Measurements from ENCODE around the gene A1BG.

DNA sequence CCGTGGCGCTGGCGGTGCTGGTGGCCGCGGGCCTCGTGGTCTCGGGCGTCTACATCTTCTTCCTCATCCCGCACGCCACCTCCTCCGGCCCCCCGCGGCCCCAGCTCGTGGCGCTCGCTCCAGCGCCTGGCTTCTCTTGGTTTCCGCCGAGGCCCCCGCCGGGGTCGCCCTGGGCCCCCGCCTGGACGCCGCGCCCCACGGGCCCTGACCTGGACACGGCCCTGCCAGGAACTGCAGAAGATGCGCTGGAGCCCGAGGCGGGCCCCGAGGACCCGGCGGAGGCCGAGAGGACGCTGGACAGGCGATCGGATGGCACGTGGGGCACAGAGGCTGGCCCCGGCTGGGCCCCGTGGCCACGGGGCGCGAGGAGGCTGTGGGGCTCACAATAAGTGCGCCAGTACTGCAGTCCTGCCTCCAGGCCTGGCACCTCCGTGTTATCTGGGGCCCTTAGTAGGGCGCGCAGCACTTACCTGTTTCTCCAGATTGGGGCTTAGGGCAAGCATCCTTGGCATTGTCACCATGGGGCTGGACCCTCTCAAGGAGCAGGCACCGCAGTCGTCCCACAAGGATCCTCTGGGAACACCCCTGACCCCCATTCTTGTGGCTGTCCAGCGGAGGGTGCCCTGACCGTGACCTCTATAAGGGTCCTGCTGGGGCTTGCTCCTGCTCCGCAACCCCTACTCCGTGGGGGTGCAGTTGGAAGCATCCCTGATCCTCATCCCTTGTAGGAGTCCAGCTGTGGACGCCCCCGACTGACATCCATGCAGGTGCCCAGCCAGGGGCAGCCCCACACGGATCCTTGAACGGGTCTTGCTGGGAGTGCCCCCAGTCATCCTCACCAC is 43.6 kb upstream of the A1BG start:
- TF ChIP-seq, protein P1, sequence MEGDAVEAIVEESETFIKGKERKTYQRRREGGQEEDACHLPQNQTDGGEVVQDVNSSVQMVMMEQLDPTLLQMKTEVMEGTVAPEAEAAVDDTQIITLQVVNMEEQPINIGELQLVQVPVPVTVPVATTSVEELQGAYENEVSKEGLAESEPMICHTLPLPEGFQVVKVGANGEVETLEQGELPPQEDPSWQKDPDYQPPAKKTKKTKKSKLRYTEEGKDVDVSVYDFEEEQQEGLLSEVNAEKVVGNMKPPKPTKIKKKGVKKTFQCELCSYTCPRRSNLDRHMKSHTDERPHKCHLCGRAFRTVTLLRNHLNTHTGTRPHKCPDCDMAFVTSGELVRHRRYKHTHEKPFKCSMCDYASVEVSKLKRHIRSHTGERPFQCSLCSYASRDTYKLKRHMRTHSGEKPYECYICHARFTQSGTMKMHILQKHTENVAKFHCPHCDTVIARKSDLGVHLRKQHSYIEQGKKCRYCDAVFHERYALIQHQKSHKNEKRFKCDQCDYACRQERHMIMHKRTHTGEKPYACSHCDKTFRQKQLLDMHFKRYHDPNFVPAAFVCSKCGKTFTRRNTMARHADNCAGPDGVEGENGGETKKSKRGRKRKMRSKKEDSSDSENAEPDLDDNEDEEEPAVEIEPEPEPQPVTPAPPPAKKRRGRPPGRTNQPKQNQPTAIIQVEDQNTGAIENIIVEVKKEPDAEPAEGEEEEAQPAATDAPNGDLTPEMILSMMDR (IDR thresholded peaks at IDR 0.05), result no peak
- no peak for TF ChIP-seq SIN3A (IDR thresholded peaks at IDR 0.05; ENCODE audit: borderline replicate concordance, insufficient read depth, low read depth, low read length)

Measured in Panc1 (cell line).